ENCODE data around the gene ANKH.
A peak's percentile ranks its signal among the peaks of the same experiment; 100 is the strongest.
"Not testable (repeated sequence)": the region's sequence is repeated elsewhere in the genome, so short reads cannot be mapped to it uniquely, and the experiment has no call there.

The ANKH gene

DNA sequence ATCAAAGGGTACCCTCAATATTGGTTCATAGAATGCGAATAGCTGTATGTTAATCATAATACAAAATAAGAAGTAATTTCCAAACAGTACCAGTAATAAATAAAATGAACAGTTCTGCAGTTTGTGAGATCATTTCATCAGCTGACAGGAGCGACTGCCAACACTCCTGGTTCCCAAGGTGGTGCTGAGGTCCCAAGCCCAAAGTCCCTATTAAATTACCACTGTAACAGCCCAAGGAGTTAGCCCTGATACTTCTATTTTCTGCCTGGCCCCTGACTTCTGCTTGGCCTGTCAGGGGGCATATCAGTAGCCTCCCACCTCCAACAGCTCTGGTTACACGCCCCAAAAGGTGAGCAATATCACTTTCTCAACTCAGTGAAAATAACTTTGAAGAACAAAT lies 47.1 kb downstream of the ANKH start:
- DNase-seq: no peak

DNA sequence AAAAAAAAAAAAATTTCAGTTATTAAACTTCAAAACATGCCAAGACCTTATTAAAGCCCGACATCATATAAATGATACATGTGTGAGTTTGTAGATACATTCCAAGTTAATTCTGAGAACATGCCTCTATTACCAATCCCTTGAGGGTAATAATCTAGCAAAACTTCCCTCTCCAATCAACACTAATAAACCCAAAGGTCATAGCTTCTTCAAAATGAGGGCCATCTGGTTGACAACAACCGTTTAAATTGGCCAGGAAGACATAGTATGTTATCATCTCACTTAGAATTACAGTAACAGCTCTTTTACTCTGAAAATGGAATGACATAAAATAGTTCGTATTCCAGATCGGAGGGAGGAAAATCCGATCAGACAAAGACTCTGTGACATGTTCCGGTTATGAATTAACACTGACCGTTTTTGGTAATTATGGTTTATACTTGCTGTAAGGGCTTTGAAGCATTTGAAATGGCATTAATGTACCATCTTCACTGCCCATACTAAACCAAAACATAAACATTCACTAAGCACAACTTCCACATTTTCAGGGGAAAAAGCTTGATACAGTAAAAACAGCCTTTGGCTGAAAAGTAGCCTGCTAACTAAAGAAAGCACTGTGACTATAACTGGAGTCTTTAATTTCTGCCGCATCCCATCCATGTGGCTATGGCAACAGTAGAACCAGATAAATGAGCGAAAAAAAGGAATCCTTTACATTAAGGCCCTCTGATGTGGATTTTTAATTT lies 50.3 kb downstream of the ANKH start:
- DNase-seq: no peak

DNA sequence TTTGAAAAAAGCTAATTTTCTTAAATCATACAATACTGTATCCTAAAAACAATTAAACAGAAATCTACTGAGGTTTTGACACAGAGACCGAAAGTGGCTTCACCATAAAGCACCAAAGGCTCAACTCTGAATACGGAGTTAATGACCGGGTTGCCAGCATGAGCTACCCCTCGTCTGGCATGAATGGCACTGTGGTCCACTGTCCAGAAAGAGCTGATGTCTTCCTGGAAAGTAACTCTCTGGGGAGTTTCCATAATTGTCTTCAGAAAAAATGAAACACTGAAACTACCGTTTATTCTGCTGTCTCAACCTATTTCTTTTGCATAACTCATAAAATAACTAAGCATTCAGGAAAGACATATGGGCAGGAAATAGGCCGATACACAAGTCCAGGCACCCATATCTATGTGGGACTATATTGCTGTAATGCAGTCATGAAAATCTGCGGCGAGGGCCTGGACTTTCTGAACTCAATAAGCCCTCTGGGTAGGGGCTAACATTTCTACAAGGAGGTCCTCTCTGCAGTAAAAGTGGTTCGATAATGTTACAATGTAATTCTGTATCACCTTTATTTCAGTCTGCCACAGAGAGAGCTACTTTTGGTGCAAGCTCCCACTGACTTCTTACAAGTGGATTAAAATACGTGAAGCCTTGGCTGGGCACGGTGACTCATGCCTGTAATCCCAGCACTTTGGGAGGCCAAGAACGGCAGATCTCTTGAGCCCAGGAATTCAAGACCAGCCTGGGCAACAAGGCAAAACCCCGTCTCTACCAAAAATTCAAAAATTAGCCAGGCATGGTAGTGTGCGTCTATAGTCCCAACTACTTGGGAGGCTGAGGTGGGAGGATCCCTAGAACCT lies 52.4 kb downstream of the ANKH start:
- no peak for DNase-seq

- DNase-seq: not testable (repeated sequence)
Observed at GRCh38 chr5:14817762-14818136, 53.8 kb downstream of the ANKH start.

- peak; percentile 35 for DNase-seq
Observed at GRCh38 chr5:14816999-14817761, 54.4 kb downstream of the ANKH start.

DNA sequence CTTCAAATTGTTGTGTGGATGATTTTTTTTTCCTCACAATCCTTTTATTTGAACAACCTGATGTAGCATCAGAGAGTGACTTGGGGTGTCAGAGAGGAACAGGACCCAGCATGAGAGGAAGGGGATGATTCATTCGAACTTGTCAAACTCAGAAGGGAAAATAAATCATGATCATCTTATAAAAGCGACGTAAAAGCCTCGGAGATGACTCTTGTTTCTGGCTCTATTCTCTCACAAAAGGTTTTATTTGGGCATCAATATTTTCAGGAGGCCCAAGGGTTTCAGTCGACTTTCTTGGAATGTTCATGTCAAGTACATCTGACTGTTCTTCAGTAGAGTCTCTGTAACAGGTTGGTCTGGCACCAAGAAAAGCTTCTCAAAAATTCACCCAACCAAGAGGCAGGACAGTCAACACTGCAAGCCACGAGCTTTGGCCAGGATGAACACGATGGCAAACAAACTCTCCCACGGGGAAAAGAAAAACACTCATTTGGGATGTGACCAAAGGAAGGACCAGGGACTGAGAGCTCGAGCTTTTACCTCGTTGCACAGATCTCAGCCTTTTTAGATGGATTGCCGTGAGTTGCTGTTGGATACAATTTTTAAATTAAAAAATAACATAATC lies 55.1 kb downstream of the ANKH start:
- DNase-seq: no peak

DNA sequence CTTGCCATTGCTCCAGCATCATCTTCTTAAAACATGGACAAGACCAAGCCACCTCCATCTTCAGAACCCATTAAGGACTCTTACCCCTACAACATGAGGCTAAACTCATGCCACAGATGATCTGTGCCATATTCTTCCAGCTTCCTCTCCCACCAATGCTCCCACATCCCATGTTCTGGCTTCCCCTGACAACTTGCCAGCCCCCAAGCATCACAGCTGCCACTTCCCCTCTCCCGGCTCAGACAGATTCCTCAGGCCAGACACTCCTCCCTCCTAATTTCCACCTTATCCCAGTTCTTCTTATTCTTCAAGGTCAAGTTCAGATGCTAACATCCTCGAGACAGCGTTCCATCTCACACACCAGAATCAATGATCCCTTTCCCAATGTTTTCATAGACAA lies 57.8 kb downstream of the ANKH start:
- DNase-seq: no peak

- no peak for DNase-seq
Observed at GRCh38 chr5:14812166-14812565, 59.4 kb downstream of the ANKH start.

- DNase-seq: no peak
Observed at GRCh38 chr5:14810928-14811572, 60.5 kb downstream of the ANKH start.

DNA sequence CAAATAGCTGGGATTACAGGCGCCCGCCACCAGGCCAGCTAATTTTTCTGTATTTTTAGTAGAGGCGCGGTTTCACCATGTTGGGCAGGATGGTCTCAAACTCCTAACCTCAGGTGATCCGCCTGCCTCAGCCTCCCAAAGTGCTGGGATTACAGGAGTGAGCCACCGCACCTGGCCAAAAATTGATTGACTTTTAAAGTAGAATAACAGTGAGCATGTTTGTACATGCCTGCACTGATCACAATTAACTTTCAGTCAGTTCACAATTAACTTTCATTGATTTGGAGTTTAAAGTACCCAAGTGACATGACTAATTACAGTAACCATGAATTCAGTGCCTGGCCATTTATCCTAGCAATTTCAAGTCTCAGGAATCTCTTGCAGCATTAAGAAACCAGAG lies 61.3 kb downstream of the ANKH start:
- no peak for DNase-seq

GRCh38 chr5:14809369-14810155 lies 62.0 kb downstream of the ANKH start:
- DNase-seq: no peak

GRCh38 chr5:14807471-14807870 lies 64.1 kb downstream of the ANKH start:
- no peak for DNase-seq

DNA sequence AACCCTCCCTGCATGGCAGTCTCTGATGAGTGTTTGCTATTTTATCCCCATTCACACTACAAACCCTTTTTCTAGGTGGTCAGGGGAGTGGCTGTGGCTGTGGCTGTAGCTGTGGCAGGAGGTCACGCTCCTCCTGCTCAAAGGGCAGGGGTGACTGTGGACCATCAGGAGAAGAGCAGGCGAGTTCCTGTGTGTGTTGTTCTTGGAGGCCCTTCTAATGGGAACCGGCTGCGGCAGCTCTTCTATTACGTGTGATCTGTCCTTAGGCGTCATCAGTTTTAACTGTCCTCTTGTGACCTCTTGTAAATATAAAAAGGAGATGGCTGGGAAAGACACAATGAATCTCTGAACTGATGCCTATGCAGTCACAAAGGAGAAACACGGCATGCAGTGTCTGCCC lies 65.1 kb downstream of the ANKH start:
- DNase-seq: no peak

DNA sequence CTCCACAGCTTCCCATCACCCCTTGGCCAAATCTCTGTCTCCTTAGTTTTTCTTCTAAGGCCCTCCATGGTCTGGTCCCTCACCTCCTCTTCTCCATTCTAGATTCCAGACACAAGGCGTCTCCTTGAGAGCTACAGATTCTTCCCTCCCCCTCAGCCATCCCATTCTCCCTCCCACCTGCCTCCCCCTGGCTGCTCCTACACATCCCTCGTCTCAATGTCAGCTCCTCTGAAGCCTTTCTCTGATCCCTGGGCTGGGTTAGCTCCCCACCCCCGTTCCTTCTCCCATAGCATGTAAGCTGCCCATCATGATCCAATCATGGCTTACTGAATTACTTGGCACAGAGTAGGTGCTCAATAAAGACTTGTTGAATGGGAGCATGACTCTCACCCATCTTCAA lies 69.0 kb downstream of the ANKH start:
- no peak for DNase-seq

GRCh38 chr5:14801792-14802191 lies 69.8 kb downstream of the ANKH start:
- no peak for DNase-seq

GRCh38 chr5:14797385-14797784 lies 74.2 kb downstream of the ANKH start:
- not testable (repeated sequence) for DNase-seq

- no peak for DNase-seq
Observed at GRCh38 chr5:14794583-14795230, 76.9 kb downstream of the ANKH start.

DNA sequence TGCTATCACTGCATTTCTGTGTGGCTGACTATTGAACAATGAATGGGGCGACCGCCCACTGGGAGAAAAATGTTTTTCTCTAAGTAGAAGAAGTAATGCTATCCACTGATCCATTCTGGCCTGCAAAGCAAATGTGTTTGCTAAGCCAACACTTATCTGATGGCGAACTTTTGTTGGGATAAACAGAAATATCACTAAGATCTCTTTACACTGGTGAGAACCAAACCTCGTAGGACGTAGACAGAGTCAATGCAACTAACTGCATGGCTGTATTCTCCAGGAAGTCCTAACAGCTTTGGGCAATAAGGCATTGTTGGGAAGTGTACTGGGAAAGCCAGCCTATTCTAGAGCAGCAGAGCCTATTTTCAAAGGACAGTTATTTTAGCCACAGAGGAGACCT lies 77.7 kb downstream of the ANKH start:
- no peak for DNase-seq

- no peak for DNase-seq
Observed at GRCh38 chr5:14790911-14791310, 80.7 kb downstream of the ANKH start.

GRCh38 chr5:14790220-14790619 lies 81.4 kb downstream of the ANKH start:
- DNase-seq: no peak
